Small intestine (tissue), 7 donors: Measurements from ENCODE around the gene CREB1. TPM values are rescaled to one million over a fixed set of nuclear protein-coding genes. Genes with fewer than 3 reads are reported as not detected.

Experiments used
- DNase-seq, 2 donors: peaks; one replicate each; pipeline versions ENCODE4 v3.0.0 to v3.0.0-alpha.2; 2013
- FAIRE-seq: peaks from 2 replicates; lab custom pipeline; 2012; peaks lifted over from hg19 to GRCh38; lab: Jason Lieb, UNC
- H3K27ac ChIP-seq, 3 donors: one replicate each; pipeline ENCODE4 v1.5.1; 2013; ENCODE audit warnings: low read length in 2 of 3, mild to moderate bottlenecking in 2 of 3, control low read depth in 1 of 3, inconsistent platforms in 1 of 3, low read depth in 1 of 3, moderate library complexity in 1 of 3
- H3K27me3 ChIP-seq, 3 donors: one replicate each; pipeline ENCODE4 v1.6.1; 2013; ENCODE audit warnings: low read length in 3 of 3, inconsistent platforms in 1 of 3; ENCODE audit not compliant: control insufficient read depth in 3 of 3, insufficient read depth in 3 of 3
- H3K36me3 ChIP-seq, 3 donors: one replicate each; pipeline ENCODE4 v1.6.1; 2013; ENCODE audit warnings: low read length in 3 of 3, inconsistent platforms in 1 of 3, low read depth in 1 of 3, mild to moderate bottlenecking in 1 of 3, moderate library complexity in 1 of 3; ENCODE audit not compliant: control insufficient read depth in 3 of 3, insufficient read depth in 2 of 3
- H3K4me1 ChIP-seq, 3 donors: one replicate each; pipeline ENCODE4 v1.6.1; 2013; ENCODE audit warnings: low read length in 2 of 3, inconsistent platforms in 1 of 3, low read depth in 1 of 3, mild to moderate bottlenecking in 1 of 3, moderate library complexity in 1 of 3; ENCODE audit not compliant: control insufficient read depth in 3 of 3, insufficient read depth in 2 of 3
- H3K4me3 ChIP-seq, 3 donors: one replicate each; pipeline ENCODE4 v1.5.1; 2013; ENCODE audit warnings: low read length in 3 of 3, control low read depth in 1 of 3, inconsistent platforms in 1 of 3, low read depth in 1 of 3, mild to moderate bottlenecking in 1 of 3, moderate library complexity in 1 of 3
- H3K9me3 ChIP-seq, 2 donors: one replicate each; pipeline ENCODE4 v1.6.1; 2013; ENCODE audit warnings: low read depth in 1 of 2, low read length in 1 of 2; ENCODE audit not compliant: control insufficient read depth in 2 of 2, insufficient read depth in 1 of 2
- WGBS, 3 donors: extraction: QIAGEN DNeasy Blood & Tissue Kit; methylation state at CpG; one replicate each; pipeline ENCODE4 v1.1.7; 2013; 5-methylcytosine and 5-hydroxymethylcytosine counted together
- polyA plus RNA-seq, 4 donors: library from polyadenylated mRNA; stranded (reverse) in 3 of 4; unstranded in 1 of 4; fragments of 200-250 nt in 3 of 4; fragments of 120-200 nt in 1 of 4; gene quantifications; one replicate each; pipeline versions ENCODE4 v1.2.1 to v1.2.3, GENCODE V29; 2013
- donor health status: healthy with polysubstance abuse.
- donor health status: control.
- donor health status: control.
- donor health status: Bipolar disorder and iron deficiency.
- donor health status: healthy.

CREB1 gene
- polyA plus RNA-seq, 4 donors = 4.1 to 39.1 (median 10.6) TPM

DNA sequence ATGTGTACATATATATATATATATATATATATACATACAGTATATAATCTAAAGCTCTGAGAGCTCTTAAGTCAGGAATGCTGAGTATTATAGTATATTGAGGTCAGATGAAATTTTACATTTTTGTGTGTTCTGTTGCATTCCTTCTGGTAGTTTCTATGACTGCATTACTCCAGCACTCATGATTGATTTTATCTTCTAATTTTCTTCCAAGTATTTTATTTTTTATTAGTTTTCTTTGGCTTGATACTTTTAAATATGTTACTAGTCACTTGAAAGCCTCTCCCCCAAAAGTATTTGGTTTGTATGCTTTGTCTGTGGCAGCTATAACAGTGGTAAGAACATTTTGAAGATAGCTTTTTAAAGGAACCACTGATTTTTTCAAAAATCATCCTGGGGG is 70.5 kb downstream of the CREB1 start:
- no peak overlapping the region for H3K27ac ChIP-seq
- no peak overlapping the region for H3K4me3 ChIP-seq
- DNase-seq (no peak), FAIRE-seq (no peak)
- H3K4me1 ChIP-seq = no peaks in the 10 kb centered on the region
- peaks cover 2 to 8% (median 4%) of the 10 kb centered on the region in 3 donors for H3K36me3 ChIP-seq
- no peaks in the 10 kb centered on the region for H3K27me3 ChIP-seq
- no peaks in the 10 kb centered on the region for H3K9me3 ChIP-seq

DNA sequence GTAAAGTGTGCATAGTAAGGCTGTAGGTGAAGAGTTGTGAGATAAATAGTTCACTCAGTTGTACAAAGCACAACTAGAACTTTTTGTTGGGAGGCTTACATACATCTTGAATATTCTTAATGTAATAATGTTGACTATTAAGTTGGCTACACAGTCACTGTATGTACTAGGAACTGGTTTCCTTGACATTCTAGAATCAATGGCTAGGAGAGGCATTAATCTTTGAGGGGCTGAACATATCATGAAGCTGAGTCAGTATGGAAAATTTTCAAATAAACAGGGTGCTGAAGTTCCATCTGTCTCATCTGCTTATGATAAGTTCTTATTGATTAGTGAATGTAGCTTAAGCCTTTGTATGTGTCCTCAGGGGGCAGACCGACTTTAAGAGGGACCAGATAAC is 72.0 kb downstream of the CREB1 start:
- H3K27ac ChIP-seq = no peak overlapping the region
- H3K36me3 ChIP-seq = peaks cover 0 to 4% (median 0%) of the 10 kb centered on the region in 3 donors
- no peak overlapping the region for H3K4me3 ChIP-seq
- no peaks in the 10 kb centered on the region for H3K4me1 ChIP-seq
- H3K9me3 ChIP-seq = no peaks in the 10 kb centered on the region
- DNase-seq (no peak), FAIRE-seq (no peak)
- H3K27me3 ChIP-seq = no peaks in the 10 kb centered on the region
- 93 to 100% (median 97%) methylated on average over 1 of the region's 1 CpG for WGBS, 3 donors

DNA sequence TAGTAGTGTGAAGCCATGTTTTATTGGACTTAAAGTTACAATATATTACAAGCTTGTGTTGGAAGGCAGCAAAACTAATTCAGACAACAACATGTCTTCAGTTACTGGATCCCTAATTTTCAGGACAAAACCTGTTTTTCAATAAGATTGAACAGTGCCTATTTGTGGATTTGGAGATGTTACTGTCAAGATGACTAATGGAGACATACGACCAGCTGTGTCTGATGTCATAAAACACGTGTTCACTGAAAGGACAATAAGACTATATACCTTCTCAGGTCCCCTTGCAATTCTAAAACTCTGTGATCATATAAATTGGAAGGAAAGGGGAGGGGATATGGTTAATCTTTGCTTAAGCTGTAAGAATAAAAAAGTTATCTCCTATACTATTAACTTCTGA is 73.7 kb downstream of the CREB1 start:
- Histone ChIP-seq H3K27me3 (no peaks in the 10 kb centered on the region), H3K4me3 (no peak overlapping the region), H3K4me1 (no peaks in the 10 kb centered on the region), H3K36me3 (no peaks in the 10 kb centered on the region), H3K27ac (no peak overlapping the region), H3K9me3 (no peaks in the 10 kb centered on the region)
- no peak for DNase-seq
- WGBS, 3 donors = 61 to 64% (median 62%) methylated on average over 2 of the region's 2 CpGs
- FAIRE-seq = no peak

DNA sequence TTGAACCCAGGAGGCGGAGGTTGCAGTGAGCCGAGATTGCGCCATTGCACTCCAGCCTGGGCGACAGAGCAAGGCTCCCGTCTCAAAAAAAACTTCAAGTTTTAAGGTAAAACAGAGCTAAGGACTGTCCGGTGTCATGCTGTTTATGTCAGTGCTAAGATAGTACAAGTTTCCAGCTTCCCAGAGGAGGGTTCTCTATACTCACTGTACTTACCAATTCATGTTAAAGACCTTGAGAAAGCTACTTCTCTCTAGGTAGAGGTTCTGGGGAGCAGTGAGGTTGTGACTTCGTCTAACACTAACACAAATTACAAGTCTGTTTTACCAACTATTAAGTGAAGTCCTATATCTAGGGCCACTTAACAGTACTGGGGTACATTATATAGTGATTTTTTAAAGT is 76.6 kb downstream of the CREB1 start:
- no peak for FAIRE-seq

DNA sequence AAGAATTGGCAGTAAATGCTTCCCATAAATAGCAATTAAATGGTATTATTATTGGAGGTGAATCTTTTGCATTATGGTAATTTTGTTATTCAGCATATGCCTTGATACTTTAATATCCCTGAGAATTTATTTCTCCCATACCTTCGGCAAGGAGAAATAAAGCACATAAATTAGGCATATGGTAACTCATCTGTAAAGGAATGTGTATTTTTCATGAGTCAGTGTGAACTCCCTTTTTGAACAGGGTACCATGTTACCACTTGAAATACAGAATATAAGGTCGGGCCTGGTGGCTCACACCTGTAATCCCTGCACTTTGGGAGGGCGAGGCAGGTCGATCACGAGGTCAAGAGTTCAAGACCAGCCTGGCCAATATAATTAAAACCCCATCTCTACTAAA is 77.1 kb downstream of the CREB1 start:
- no peak overlapping the region for H3K27ac ChIP-seq
- H3K36me3 ChIP-seq = no peaks in the 10 kb centered on the region
- H3K4me1 ChIP-seq = no peaks in the 10 kb centered on the region
- no peak for DNase-seq
- no peak for FAIRE-seq
- no peaks in the 10 kb centered on the region for H3K9me3 ChIP-seq
- H3K27me3 ChIP-seq = no peaks in the 10 kb centered on the region
- H3K4me3 ChIP-seq = no peak overlapping the region
- 85 to 94% (median 92%) methylated on average over 5 of the region's 5 CpGs for WGBS, 3 donors

More for the DNA sequence above, 76.6 kb downstream of the CREB1 start:
- WGBS, 3 donors = 93 to 97% (median 96%) methylated on average over 6 to 7 of the region's 7 CpGs
- Histone ChIP-seq H3K27me3 (no peaks in the 10 kb centered on the region), H3K4me1 (no peaks in the 10 kb centered on the region), H3K27ac (no peak overlapping the region), H3K9me3 (no peaks in the 10 kb centered on the region), H3K36me3 (no peaks in the 10 kb centered on the region), H3K4me3 (no peak overlapping the region)
- no peak for DNase-seq

DNA sequence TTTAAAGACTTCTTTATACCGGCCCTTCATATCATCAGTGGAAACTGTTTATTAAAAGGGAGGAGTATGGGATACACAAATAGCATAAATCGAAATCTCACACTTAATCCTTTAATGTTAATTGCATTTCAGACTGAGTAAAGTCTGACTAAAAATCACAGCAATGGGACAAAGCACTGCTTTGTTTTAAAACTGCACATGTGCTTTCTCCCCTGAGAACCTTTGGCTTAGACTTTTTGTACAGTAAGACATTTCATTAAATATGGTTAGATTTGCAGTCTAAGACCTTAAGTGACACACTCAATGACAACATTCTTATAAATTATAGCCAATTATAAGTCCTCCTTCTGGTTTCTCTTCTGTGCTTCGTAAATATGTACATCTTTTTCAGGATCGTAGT is 83.0 kb downstream of the CREB1 start:
- Histone ChIP-seq H3K9me3 (no peaks in the 10 kb centered on the region), H3K27ac (no peak overlapping the region), H3K36me3 (peaks cover 3 to 12% (median 3%) of the 10 kb centered on the region in 3 donors), H3K27me3 (no peaks in the 10 kb centered on the region), H3K4me3 (no peak overlapping the region), H3K4me1 (no peaks in the 10 kb centered on the region)
- DNase-seq (no peak), FAIRE-seq (no peak)
- WGBS, 3 donors = 74 to 83% (median 77%) methylated on average over 4 of the region's 4 CpGs

DNA sequence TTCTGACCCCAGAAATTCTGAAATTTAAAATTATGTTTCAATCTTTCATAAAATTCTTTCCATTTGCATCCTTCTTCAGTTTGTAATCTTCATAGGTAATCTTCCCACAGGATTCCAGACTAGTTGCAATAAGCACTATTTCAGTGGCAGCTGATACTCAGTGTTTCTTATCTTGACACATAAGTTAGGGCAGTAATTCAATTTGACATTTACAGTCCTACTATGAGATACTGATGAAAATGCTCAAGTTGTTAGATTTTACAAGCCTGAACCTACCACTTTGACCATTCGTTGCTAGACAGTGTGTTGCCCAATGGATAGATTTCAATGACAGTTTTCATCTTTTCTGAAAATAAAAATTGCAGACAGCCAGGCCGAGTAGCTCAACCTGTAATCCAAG is 85.1 kb downstream of the CREB1 start:
- 88 to 92% (median 89%) methylated on average over 2 of the region's 2 CpGs for WGBS, 3 donors
- FAIRE-seq = no peak
- no peak for DNase-seq
- Histone ChIP-seq H3K27me3 (no peaks in the 10 kb centered on the region), H3K36me3 (peaks cover 3 to 12% (median 3%) of the 10 kb centered on the region in 3 donors), H3K4me1 (no peaks in the 10 kb centered on the region), H3K4me3 (no peak overlapping the region), H3K27ac (no peak overlapping the region), H3K9me3 (no peaks in the 10 kb centered on the region)

DNA sequence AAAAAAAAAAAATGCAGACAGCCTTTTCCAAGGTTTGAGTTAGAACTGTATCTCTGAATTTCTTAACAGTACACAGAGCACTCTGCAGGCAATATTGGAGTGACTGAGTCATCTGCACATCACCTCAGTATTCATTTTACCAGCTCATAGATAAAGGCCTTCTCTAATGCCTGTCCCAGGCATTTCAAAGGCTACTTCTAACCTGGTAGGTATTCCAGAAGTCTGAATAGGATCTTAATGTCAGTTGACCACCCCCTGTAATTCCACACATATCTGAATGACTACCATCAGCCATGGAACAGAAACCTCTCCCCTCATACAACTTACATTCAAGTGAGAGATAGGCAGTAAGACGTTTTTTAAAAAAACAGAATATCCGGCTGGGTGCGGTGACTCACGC is 86.4 kb downstream of the CREB1 start:
- Histone ChIP-seq H3K36me3 (peaks cover 3 to 16% (median 5%) of the 10 kb centered on the region in 3 donors), H3K4me3 (no peak overlapping the region), H3K4me1 (no peaks in the 10 kb centered on the region), H3K27ac (no peak overlapping the region), H3K27me3 (no peaks in the 10 kb centered on the region), H3K9me3 (no peaks in the 10 kb centered on the region)
- 79 to 90% (median 87%) methylated on average over 4 of the region's 4 CpGs for WGBS, 3 donors
- no peak for FAIRE-seq
- DNase-seq = no peak

DNA sequence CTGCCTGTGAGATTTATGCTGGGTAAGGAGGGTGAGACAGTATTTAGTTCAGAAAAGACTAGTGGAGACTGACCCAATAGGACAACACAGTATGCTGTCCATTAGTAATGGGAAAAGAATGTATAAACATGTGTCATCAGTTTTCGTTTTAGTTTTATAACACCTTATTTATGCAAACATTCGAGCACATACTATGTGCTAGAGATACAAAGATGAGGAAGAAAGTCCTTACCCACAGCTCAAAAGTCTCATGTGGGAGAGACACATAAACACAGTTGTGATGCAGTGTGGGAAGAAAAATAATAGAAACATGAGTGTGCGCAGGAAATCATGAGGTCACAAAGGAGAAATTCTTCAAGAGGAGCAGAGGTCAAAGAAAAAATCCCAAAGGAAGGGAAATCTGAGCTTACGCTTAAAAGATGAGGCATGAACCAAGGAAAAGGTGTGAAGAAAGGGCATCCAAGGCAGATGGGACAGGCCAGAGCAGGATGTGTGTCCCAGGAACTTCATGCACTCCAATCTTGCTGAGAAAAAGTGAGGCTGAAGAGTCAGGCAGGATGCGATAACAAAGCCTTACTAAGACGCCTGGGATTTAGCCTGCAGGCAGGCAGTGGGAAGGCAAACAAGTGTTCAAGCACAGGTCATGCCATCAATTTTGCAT is 87.4 kb downstream of the CREB1 start:
- Histone ChIP-seq H3K4me3 (no peak overlapping the region), H3K36me3 (peaks cover 3 to 23% (median 5%) of the 10 kb centered on the region in 3 donors), H3K4me1 (no peaks in the 10 kb centered on the region), H3K27me3 (no peaks in the 10 kb centered on the region), H3K27ac (peak overlapping the region in 2 of 3 donors; percentile 51 to 63), H3K9me3 (no peaks in the 10 kb centered on the region)
- FAIRE-seq = no peak
- 66 to 82% (median 81%) methylated on average over 6 of the region's 6 CpGs for WGBS, 3 donors
- DNase-seq = no peak
